CD4-positive, alpha-beta T cell treated with Interleukin-10 for 1 hour (primary cell): ENCODE data around the gene NUSAP1.
"Not testable (repeated sequence)": the region's sequence is repeated elsewhere in the genome, so short reads cannot be mapped to it uniquely, and the experiment has no call there.

Experiments used
- DNase-seq: peaks from one replicate; pipeline ENCODE4 v3.0.0-alpha.2; 2020

NUSAP1 gene

GRCh38 chr15:41332194-41333025, at the start of gene NUSAP1, which contains the start of gene OIP5:
Gene NUSAP1, plus strand, starts transcription at chr15:41332881. Its CDS starts 77 bp downstream, at chr15:41332958.
Gene OIP5, minus strand, starts transcription at chr15:41332591. Its CDS starts 30 bp downstream, at chr15:41332561.
- peak; percentile 99 for DNase-seq

- DNase-seq: not testable (repeated sequence)
These were observed 49.6 kb upstream of the NUSAP1 start for GRCh38 chr15:41282980-41283652.

GRCh38 chr15:41283653-41284426, 48.8 kb upstream of the NUSAP1 start:
- DNase-seq: peak; percentile 99

- DNase-seq: peak; percentile 28
These were observed 48.1 kb upstream of the NUSAP1 start for GRCh38 chr15:41284427-41285177.

- no peak for DNase-seq
These were observed 47.4 kb upstream of the NUSAP1 start for GRCh38 chr15:41285285-41285684.

GRCh38 chr15:41286665-41287333, 45.9 kb upstream of the NUSAP1 start:
- no peak for DNase-seq

GRCh38 chr15:41288464-41288863, 44.2 kb upstream of the NUSAP1 start:
- no peak for DNase-seq

- DNase-seq: no peak
These were observed 42.7 kb upstream of the NUSAP1 start for GRCh38 chr15:41289953-41290352.

GRCh38 chr15:41291065-41291631, 41.5 kb upstream of the NUSAP1 start:
- DNase-seq: no peak

GRCh38 chr15:41292521-41292920, 40.2 kb upstream of the NUSAP1 start:
- no peak for DNase-seq

- DNase-seq: not testable (repeated sequence)
These were observed 31.5 kb upstream of the NUSAP1 start for GRCh38 chr15:41301139-41301538.

- DNase-seq: no peak
These were observed 31.1 kb upstream of the NUSAP1 start for GRCh38 chr15:41301587-41301986.

- no peak for DNase-seq
These were observed 28.4 kb upstream of the NUSAP1 start for GRCh38 chr15:41304149-41304770.

GRCh38 chr15:41307679-41308078, 25.0 kb upstream of the NUSAP1 start:
- no peak for DNase-seq

- no peak for DNase-seq
These were observed 23.3 kb upstream of the NUSAP1 start for GRCh38 chr15:41309226-41309905.

- DNase-seq: not testable (repeated sequence)
These were observed 11.8 kb upstream of the NUSAP1 start for GRCh38 chr15:41320805-41321330.

- no peak for DNase-seq
These were observed 9.1 kb upstream of the NUSAP1 start for GRCh38 chr15:41323611-41324010.

GRCh38 chr15:41331281-41331680, 1.4 kb upstream of the NUSAP1 start:
- DNase-seq: no peak

- peak; percentile 6 for DNase-seq
These were observed 868 bp upstream of the NUSAP1 start for GRCh38 chr15:41331833-41332193.

- DNase-seq: peak; percentile 48
These were observed 413 bp downstream of the NUSAP1 start for GRCh38 chr15:41333026-41333562.
